HT-29 (cell line): Measurements from ENCODE around the gene D2HGDH. TPM values are rescaled to one million over a fixed set of nuclear protein-coding genes. Genes with fewer than 3 reads are reported as not detected.
"Not testable (repeated sequence)": the region's sequence is repeated elsewhere in the genome, so short reads cannot be mapped to it uniquely, and the experiment has no call there.

Source experiments
- DNase-seq: peaks from one replicate; pipeline ENCODE4 v3.0.0-alpha.2; 2015; ENCODE audit warnings: low spot score
- total RNA-seq: library from RNA; depleted of rRNA; stranded (reverse); fragments of >200 nt; shearing (Covaris generic); gene quantifications from 2 replicates; pipeline ENCODE4 v1.2.3, GENCODE V29; 2014

D2HGDH gene
- total RNA-seq, 1 experiment from 2014 or later: 53.7 TPM

DNA sequence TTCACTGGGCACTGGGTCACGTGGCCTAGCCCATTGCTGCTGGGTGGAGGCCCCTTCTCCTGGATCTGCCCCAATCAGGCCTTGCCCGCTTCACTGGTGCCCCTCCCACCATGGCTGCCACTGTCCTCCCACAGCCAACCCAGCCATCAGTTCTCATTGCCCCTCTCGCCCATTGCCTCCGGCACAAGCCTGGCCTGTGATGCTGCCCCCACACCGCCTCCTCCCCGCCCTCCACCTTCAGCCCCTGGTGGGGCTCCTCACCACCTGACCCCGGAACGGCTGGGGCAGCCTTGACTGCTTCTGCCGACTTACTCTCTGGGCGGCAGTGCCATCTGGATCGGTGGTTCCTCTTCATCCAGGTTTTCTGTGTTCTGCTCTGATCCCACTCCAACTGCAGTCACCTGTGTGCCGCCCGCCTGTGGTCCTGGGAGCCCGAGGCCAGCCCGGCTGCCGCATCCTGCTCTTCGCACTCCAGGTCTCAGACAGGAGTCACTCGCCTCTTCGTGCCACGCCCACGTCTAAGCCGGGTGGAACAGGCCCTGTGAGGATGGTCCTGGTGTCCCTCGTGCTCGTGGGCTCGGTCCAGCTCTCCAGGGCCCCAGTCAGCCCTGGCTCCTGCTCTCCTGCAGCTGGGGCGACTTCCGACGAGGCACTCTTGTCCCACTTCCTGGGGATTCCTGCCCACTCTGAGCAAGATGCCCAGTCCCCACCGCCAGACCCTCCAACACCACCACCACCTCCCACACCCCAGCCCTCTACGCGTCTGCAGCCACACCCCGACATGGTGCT lies 14.2 kb downstream of the D2HGDH start:
- no peak for DNase-seq

DNA sequence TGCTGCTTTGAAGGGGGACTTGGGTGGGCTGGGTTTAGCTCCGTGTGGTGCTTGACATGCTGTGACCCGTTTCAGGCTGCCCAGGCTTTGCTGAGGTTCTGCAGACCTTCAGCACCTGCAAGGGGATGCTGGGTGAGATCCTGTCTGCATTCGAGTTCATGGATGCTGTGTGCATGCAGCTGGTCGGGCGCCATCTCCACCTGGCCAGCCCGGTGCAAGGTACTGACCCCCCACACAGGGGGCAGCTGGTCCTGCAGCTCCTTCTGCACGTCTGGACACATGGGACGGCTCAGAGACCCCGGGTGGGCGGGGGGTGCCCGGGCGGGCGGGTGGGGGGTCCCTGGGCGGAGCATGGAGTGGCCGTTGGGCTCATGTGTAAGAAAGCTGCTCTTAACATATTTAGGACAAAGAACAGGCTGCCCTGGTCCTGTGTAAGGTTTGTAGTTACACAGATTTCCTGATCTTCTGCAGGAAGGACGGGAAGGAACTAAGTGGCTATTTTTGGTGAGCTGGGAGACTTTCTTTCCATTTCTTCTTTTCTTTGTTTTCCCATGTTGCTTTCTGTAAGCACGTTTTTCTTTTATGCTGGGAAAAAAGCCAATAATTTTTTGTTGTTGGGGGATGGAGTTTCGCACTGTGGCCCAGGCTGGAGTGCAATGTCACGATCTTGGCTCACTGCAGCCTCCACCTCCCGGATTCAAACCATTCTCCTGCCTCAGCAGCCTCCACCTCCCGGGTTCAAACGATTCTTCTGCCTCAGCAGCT lies 15.8 kb downstream of the D2HGDH start:
- DNase-seq: no peak

DNA sequence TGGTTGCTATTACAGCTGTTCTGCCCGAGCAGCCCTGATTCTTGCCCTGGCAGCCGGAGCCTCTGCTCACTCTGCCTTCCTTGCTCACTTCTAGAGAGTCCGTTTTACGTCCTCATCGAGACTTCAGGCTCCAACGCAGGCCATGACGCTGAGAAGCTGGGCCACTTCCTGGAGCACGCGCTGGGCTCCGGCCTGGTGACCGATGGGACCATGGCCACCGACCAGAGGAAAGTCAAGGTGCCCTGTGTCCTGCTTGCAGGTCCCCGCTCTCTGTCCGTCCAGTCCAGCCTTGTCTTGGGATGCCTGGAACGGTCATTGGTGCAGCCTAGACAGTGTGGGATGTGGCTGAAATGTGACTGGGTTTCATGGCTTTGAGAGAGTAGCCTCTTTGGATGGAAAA lies 16.7 kb downstream of the D2HGDH start:
- no peak for DNase-seq

DNA sequence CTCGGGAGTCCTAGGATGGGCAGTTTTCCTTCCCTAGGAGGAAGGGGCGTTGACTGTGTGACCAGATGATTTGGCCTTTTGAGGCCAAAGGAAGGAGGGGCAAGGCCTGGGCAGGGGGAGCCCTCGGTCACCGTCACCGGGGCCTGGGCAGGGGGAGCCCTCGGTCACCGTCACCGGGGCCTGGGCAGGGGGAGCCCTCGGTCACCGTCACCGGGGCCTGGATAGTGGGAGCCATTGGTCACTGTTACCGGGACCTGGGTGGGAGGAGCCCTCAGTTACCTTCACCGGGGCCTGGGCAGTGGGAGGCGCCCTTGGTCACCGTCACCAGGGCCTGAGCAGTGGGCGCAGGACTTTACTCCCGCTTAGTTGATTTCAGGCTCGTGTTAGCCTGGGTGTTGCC lies 17.3 kb downstream of the D2HGDH start:
- no peak for DNase-seq

DNA sequence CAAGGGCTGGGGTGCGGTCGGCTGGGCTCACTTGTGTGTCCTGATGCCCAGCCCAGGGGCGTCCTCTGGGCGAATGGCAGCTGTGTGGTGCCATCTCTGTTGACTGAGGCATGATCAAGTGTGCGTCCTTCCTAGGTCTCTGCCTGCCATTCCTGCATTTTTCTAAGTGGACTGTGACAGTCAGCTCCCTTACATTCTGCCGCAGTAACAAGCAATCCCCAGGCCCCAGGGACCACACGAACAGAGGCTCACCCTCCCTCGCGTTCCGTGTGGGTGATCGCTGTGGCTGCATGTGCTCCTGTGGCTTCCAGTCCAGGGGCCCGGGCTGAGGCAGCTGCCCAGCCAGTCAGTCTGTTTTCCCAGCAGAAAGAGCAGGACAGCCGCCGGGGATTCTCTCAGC lies 17.8 kb downstream of the D2HGDH start:
- DNase-seq: no peak

DNA sequence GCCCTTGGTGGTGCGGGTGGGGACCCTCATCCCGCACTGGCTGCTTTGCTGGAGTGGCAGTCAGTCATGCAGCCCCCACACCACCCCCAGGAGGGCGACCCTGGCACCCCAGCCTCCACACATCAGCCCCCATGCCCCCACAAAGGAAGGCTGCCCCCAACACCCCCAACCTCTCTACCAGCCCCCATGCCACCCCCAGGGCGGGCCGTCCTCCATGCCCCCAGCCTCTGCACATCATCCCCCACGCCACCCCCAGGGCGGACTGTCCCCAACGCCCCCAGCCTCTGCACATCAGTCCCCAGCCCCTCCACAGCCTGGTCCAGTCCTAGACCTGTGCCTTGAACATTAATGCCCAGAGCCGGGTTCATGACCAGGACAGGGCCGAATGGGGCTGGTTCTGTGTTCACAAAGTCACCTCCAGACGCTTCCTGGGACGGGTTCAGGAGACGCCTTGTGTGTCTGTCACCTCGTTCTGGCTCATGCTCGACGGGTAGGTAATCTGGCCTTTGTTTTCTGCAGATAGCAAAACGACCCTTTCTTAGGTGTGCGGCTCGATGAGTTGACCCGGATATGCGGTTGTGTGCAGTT lies 18.4 kb downstream of the D2HGDH start:
- DNase-seq: no peak

DNA sequence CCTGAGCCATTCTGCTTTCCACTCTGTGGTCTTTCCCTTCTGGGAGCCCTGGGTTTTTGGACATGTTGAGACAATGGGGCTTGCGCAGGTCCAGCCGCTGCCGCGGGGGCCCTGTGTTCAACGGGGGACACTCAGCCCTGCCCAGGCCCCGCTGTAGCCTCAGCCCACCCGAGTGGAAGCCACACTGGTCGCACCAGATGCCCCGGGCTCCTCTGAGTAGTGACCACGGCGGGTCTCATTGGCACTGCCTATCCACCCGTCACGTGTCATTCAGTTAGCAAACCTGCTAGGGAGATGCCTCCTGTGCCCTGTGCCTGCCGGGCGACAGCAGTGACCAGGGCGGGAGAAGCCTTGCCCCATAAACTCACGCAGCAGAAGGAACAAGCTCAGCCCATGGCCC lies 19.1 kb downstream of the D2HGDH start:
- DNase-seq: no peak

DNA sequence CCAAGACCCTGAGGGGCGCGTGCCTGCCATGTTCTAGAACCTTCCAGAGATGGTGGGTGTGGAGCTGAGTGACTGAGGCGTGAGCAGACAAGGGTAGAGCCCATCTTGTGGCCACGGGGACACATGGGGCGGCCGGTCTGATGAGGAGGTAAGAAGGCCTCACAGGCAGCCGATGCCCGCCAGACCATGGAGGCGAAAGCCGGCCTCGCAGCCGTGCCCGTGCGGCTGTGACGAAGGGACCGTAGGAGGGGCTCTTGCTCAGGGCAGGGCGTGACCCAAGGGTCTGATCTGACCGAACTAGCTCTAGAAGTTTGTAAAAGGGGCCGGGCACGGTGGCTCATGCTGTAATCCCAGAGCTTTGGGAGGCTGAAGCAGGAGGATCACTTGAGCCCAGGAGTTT lies 19.6 kb downstream of the D2HGDH start:
- DNase-seq: no peak

DNA sequence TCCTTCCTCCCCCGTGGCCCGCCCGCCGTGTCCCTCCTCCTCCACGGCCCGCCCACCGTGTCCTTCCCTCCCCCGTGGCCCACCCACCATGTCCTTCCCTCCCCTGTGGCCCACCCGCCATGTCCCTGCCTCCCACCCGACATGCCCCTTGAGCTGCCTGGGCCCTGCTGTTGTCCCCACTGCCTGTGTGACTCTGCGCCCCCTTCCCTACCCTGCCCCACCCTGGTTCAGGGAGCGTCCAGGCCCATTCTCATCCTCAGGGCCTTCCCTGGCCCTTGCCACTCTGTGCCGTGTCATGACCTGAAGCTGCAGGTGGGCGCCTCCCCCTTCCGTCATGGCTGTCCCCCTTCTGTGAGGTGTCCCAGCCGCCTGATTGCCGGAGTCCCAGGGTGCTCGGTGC lies 20.7 kb downstream of the D2HGDH start:
- DNase-seq: no peak

DNA sequence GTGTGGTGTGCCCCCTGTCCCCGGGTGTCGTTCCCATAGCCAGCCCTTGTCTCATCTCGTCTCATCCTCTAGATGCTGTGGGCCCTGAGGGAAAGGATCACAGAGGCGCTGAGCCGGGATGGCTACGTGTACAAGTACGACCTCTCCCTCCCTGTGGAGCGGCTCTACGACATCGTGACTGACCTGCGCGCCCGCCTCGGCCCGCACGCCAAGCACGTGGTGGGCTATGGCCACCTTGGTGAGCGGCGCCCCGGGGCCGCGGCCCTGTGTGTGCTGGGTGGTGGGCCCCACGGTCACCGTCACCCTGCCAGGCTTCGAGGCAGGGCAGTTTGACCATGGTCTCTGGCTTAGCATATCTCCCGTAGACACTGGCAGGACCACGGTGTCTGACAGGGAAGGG lies 21.3 kb downstream of the D2HGDH start:
- DNase-seq: no peak

DNA sequence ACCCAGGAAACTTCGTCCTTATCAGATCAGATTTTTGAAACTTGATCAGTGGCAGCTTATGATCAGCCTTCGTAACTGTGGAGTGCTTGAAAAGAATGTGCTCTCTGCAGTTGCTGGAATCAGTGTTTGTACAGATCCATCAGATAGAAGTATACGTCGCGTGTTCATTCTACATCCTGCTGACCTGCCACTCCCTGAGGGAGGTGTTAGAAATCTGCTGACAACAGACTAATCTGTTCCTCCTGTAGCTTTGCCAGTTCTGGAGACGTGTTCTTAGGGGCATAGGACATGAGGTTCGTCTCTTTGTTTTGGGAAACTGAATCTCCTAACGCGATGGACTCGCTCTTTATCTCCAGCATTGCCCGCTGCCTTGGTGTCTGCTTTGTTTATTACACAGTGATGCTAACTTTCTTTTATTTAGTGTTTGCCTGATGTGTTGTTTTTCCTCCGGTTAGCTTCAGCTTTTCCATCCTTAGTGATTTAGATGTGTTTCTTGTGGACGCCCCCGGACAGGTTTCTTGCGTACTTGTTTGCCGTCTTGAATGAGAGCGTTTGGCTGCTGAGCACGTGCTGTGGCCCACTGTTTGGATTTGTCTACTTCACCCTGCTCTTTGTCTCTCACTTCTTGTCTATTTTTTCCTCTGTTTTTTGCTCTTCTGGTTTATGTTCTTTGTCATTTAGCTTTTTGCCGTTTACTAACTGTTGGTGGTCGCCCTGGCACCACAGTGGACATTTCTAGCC lies 24.8 kb downstream of the D2HGDH start:
- no peak for DNase-seq

DNA sequence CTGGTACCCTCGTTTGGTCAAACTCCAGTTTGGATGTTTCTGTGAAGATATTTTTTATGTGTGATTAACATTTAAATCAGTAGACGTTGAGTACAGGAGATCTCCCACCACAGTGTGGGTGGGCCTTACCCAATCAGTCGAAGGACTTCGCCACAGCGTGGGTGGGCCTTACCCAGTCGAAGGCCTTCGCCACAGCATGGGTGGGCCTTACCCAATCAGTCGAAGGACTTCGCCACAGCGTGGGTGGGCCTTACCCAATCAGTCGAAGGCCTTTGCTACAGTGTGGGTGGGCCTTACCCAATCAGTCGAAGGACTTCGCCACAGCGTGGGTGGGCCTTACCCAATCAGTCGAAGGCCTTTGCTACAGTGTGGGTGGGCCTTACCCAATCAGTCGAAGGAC lies 25.5 kb downstream of the D2HGDH start:
- DNase-seq: not testable (repeated sequence)

DNA sequence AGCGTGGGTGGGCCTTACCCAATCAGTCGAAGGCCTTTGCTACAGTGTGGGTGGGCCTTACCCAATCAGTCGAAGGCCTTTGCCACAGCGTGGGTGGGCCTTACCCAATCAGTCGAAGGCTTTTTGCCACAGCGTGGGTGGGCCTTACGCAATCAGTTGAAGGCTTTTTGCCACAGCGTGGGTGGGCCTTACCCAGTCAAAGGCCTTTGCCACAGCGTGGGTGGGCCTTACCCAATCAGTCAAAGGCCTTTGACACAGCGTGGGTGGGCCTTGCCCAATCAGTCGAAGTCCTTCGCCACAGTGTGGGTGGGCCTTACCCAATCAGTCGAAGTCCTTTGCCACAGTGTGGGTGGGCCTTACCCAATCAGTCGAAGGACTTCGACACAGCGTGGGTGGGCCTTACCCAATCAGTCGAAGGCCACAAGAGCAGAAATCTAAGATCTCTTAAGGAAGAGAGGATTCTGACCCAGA lies 25.9 kb downstream of the D2HGDH start:
- DNase-seq: no peak

DNA sequence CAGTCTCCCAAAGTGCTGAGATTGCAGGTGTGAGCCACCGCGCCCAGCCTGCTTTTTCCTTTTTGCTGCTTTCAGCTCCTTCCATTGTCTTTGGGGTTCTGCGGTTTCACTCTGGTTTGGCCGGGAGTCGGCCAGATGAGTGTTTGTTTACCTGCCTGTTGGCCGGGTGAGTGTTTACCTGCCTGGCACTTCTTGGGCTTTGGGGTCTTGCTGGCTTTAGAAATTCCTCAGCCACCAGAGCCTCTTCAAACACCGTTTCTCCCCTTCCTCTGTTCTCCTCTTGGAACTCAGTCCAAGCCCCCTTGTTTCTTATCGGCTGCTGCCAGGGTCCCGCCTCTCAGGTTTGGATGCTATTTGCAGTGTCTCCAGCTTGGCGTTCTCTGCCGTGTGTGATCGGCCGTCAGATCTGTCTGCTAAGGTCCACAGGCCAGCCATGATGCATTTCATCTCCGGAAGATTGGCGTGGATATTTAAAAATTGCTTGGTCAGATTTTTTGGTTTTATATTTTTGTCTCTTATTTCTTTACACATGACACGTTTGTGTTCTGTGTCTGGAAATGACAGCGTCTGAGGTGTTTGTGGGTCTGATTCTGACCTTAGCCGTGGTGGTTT lies 28.0 kb downstream of the D2HGDH start:
- no peak for DNase-seq

DNA sequence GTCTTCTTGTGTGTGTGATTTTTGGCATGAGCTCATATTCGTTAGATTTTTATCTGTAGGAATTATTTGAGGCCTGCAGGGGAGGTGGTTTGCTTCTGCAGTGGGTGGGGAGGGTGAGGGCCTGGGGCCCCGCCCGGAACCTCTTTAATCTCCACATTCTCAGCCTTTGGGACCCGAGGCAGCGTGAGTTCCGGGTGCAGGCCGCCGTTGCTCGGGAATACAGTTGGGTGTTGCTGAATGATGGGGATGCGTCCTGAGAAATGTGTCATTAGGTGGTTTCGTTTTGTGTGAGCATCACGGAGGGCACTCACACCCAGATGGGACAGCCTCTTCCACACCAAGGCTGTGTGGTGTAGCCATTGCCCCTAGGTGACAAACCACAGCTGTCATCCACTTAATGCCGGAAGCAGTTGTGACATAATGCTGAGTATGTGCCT lies 28.5 kb downstream of the D2HGDH start:
- DNase-seq: no peak

DNA sequence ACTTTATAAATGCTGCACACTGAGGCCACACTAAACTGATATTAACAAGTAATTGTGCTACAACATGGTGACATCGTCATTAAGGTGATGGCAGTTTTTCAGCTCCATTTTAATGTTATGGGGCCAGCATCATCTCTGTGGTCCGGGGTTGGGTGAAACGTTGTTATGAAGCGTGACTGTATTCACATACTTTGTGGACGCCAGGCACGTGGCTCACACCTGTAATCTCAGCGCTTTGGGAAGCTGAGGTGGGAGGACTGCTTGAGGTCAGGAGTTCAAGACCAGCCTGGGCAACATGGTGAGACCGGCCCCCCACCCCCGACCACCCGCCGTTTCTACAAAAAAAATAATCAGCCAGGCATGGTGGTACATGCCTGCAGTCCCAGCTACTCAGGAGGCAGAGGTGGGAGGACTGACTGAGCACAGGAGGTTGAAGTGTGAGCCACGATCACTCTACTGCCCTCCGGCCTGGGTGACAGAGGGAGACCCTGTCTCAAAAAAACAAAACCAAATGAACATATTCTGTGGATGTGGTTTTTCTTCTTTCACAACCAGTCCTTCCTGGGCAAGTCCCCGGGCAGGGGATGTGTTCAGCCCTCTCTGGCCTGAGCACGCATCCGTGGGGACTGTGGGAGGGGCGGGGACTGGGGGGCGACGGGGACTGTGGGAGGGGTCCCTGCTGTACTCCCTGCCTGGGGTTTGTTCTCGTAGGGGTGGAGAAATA lies 29.3 kb downstream of the D2HGDH start:
- DNase-seq: no peak

DNA sequence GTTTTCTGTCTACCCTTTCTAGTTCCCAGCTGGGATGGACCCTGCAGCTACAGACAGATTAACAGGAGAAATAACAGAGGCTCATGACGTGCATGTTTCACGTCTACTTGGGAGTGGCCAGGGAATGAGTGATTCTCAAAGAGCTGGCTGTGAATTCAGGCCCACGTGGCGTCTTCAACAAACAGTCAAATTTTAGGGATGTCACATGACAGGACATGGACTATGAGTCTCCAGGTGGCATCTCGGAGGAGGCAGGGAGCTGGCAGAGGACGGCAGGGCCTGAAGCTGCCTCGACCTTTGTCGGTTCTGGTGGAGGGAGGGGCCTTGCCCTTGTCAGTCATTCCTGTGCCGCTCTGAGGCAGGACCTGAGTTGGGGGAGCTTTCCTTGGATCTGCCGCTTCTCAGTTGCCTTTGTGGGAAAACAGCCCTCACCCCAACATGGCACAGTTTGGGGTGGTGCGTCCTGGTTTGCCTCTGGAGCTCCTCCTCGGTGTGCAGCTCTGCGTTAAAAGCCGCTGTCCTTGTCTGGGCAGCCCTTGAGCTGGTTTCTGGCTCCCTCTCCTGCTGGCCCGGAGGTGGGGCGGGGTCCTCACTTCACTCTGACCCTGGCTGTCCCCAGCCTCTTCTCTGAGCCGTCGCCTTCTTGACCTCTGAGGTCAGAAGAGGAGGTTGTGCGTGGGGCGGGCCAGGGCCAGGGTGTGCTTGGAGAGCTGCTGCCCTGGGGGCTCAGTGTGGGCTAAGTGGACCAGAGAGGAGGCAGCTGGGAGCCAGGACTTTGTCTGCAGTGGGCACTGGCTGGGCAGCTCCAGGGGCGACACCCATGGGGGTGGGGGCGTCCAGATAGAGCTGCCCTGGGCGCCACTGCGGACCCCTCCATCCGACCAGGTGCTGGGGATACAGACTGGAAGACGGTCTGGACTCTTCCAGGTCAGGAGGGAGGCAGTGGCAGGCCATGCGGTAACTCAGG lies 30.1 kb downstream of the D2HGDH start:
- DNase-seq: no peak

DNA sequence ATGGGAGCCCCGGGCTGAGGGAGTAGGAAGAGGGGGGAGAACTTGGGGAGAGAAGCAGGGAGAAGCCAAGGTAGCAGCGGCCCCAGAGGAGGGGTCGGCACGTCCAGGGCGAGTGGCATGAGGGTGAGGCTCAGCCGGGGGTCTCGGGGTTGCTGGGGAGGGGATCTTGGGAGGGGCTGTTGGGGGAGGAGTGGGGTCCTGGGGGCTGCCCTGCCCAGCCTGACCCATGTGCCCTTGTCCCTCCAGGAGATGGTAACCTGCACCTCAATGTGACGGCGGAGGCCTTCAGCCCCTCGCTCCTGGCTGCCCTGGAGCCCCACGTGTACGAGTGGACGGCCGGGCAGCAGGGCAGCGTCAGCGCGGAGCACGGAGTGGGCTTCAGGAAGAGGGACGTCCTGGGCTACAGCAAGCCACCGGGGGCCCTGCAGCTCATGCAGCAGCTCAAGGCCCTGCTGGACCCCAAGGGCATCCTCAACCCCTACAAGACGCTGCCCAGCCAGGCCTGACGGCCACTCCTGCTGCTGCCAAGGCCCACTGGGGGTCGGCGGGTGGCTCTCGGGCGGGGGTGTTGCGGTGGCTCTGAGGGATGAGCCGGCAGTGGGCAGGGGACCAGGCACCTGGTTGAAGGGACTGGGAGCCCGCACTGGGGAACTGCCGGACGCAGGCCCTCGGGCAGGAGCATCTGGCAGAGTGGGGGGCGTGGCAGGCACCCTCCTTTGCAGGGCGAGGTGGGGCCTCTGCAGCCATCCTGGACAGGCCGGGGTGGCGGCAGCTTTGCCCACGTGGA lies 33.2 kb downstream of the D2HGDH start:
- no peak for DNase-seq

DNA sequence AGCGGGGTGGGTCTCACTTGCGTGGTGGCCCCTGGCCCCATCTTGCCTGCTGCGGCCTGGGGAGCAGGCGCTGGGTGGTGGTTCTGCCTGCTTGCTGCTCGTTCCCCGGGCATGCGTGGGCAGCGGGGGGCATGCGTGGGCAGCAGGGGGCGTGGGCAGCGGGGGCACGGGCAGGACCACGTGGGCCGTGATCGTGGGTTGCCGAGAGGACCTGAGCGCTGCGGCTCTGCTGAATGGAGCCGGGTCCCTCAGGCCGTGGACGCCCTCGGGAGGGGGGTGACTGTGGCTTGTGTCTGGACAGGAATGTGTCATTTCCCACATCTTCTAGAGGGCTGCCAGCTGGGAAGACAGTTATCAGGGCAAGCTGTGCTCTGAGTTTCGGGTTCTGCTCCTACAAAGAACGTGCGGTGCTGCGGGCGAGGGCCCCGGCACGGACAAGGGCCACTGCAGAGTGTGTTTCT lies 33.9 kb downstream of the D2HGDH start:
- no peak for DNase-seq
